ENCODE measurements around the gene RNF183.

The RNF183 gene

DNA sequence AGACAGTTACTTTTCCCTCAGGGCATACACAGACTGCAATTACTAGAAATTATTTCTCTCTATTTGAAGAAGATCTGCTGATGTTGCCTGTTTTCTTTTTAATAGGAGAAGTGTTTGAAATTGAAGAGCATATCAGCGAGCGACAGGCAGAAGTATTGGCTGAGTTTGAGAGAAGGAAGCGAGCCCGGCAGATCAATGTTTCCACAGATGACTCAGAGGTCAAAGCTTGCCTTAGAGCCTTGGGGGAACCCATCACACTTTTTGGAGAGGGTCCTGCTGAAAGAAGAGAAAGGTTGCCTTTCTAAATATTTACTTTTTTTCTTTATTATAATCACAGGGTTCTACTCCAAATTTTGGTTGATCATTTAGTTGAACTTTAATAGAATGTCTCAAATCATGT lies 24.3 kb downstream of the RNF183 start:
- H3K27me3 Mint-ChIP-seq (ENCODE audit: low read depth), result no peaks in the 10 kb centered on the region
- H3K9me3 Mint-ChIP-seq, result no peaks in the 10 kb centered on the region
- peak overlapping the region in 2 of 3 experiments; percentile 39 to 69 for H3K27ac Mint-ChIP-seq
- peak overlapping the region in 1 of 3 experiments; percentile 57 for H3K4me3 Mint-ChIP-seq
- H3K36me3 Mint-ChIP-seq (ENCODE audit: low read depth), result peaks cover 49% of the 10 kb centered on the region
- H3K4me1 Mint-ChIP-seq, result peaks cover 14% of the 10 kb centered on the region
- TF ChIP-seq, protein P1, sequence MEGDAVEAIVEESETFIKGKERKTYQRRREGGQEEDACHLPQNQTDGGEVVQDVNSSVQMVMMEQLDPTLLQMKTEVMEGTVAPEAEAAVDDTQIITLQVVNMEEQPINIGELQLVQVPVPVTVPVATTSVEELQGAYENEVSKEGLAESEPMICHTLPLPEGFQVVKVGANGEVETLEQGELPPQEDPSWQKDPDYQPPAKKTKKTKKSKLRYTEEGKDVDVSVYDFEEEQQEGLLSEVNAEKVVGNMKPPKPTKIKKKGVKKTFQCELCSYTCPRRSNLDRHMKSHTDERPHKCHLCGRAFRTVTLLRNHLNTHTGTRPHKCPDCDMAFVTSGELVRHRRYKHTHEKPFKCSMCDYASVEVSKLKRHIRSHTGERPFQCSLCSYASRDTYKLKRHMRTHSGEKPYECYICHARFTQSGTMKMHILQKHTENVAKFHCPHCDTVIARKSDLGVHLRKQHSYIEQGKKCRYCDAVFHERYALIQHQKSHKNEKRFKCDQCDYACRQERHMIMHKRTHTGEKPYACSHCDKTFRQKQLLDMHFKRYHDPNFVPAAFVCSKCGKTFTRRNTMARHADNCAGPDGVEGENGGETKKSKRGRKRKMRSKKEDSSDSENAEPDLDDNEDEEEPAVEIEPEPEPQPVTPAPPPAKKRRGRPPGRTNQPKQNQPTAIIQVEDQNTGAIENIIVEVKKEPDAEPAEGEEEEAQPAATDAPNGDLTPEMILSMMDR (IDR thresholded peaks at IDR 0.05; ENCODE audit: unreplicated experiment in 3 of 3), result no peak

DNA sequence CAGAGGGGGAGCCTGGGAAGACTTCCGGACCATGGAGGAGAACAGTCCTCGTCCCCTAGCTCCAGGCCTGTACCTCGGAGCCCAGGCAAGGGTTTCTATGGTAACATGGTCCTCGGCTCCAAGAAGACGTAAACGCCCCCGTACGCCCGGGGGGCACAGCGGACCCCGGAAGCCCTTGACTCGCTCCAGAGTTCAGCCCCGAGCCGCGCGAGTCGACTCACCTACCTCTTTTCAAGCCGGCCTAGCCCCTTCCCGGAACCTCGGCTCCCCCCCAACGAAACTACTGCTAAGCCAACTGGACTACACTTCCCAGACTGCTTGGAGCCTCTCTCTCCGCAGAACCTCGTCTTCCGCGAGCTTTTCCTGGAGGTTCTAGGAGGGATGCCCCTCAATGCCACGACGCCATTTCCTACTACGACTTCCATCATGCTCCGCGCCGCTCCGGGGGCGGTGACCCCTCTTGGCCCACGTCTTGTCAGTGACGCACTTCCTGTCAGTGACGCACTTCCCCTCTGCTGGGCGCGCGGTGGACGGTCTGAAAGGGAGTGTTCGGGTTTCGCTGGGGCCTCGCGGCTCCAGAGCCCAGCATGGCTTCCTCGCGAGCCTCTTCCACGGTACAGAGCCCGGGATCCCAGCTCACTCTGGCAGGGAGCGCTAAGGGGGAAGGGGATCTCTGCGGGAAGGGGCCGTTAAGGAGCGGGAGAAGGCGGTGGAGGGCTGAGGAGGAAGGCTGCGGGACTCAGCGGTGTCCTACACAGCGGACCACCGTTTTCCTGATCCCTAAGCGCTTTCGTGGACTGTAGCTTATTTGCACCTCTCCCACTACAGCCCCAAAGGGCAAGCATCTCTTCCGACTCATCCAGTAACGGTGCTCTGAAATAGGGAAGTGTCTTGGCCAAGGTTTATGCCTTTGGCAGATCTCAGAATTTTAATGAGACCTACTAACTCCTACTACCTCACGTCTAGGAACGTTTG lies 27.7 kb downstream of the RNF183 start, which contains the start of the genes CDC26 and PRPF4:
TSS of gene CDC26 (minus strand) at position 416 of the 975 bp plus-strand sequence. CDS start 3,065 bp downstream, outside the sequence.
TSS of gene PRPF4 (plus strand) at position 502 of the 975 bp plus-strand sequence. CDS start at position 588, 86 bp downstream.
- Mint-ChIP-seq H3K4me1 (peaks cover 14% of the 10 kb centered on the region), H3K9me3 (no peaks in the 10 kb centered on the region), H3K27ac (no peak within 1 kb of the TSS), H3K4me3 (no peak within 1 kb of the TSS), H3K36me3 (ENCODE audit: low read depth) (peaks cover 36% of the 10 kb centered on the region), H3K27me3 (ENCODE audit: low read depth) (no peaks in the 10 kb centered on the region)
- TF ChIP-seq, protein P1 (IDR thresholded peaks at IDR 0.05; ENCODE audit: unreplicated experiment in 3 of 3), result no peak

DNA sequence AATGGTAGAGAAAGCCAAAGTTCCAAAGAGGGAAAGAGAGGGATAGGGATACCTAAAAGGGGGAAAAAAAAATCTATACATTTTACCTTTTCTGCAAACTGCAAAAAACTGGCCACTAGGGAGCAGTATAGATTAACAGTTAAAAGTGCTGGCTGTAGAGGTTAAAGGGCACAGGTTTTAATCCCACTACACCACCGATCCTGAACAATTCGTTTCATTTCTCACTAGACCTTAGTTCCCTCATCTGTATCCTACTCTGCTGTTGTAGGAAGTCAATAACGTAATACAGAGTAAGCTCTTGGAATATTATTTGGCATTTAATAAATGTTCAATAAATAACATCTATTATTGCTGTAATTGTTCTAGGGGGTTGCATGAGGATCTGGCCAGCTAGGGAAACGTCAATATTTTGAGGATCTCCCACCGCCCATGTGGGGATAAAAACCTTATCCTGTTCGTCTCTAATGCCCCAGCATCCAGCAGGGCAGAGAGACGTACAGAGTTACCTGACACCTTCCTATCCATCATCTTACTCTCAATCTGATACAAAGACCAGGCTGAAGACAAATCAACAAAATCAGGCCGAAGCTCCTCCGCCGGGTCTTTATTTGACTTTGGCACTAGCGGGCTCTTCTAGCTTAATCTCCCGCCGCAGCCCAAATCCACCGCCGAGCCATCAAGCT lies 28.6 kb downstream of the RNF183 start:
- H3K9me3 Mint-ChIP-seq, result no peaks in the 10 kb centered on the region
- peaks cover 5% of the 10 kb centered on the region for H3K4me1 Mint-ChIP-seq
- no peaks in the 10 kb centered on the region for H3K27me3 Mint-ChIP-seq (ENCODE audit: low read depth)
- H3K36me3 Mint-ChIP-seq (ENCODE audit: low read depth), result peaks cover 34% of the 10 kb centered on the region
- TF ChIP-seq, protein P1 (IDR thresholded peaks at IDR 0.05; ENCODE audit: unreplicated experiment in 3 of 3), result peak; percentile 63 to 80 (median 71)
- no peak overlapping the region for H3K4me3 Mint-ChIP-seq
- no peak overlapping the region for H3K27ac Mint-ChIP-seq

DNA sequence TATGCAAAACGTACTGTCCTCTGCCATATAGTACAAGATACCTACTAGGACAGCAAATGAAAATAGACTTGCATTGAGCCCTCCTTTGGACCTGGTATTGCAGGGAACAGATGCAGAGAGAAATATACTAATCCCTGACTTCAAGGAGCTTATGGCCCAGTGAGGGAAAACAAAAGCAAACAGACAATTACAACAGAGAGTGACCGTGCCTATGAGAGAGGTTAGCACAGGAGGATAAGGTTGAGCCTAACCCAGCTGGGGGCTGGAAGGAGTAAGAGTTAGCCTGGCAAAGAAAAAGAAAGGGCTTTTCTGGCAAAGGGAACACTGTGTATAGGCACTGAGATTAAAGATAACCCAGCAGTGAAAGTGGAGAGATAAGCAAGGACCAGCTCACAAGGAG lies 33.3 kb downstream of the RNF183 start:
- peak overlapping the region in 1 of 3 experiments; percentile 1 for H3K4me3 Mint-ChIP-seq
- no peaks in the 10 kb centered on the region for H3K9me3 Mint-ChIP-seq
- H3K27ac Mint-ChIP-seq, result no peak overlapping the region
- no peaks in the 10 kb centered on the region for H3K27me3 Mint-ChIP-seq (ENCODE audit: low read depth)
- peaks cover 44% of the 10 kb centered on the region for H3K36me3 Mint-ChIP-seq (ENCODE audit: low read depth)
- TF ChIP-seq, protein P1 (IDR thresholded peaks at IDR 0.05; ENCODE audit: unreplicated experiment in 3 of 3), result no peak
- peaks cover 5% of the 10 kb centered on the region for H3K4me1 Mint-ChIP-seq

DNA sequence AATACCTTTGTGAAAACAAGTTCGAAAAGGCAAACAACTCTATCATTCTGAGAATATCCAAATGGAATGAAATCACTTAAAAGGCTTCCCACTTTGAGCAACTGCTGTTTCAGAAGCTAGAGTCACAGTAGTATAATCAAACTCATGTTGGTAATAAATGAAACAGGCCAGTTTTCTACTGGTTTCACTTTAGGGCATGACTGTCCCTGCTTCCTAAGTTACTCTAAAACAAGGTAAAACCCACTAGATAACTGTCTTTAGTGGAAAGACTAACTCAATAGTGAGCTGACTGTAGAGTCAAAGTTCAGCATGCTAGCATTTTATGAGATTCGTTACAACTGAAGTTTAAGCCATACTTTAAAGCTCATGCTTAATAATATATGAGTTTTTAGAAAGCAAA lies 33.8 kb downstream of the RNF183 start:
- Mint-ChIP-seq H3K27ac (no peak overlapping the region), H3K4me3 (no peak overlapping the region), H3K9me3 (no peaks in the 10 kb centered on the region), H3K36me3 (ENCODE audit: low read depth) (peaks cover 46% of the 10 kb centered on the region), H3K27me3 (ENCODE audit: low read depth) (no peaks in the 10 kb centered on the region), H3K4me1 (peaks cover 4% of the 10 kb centered on the region)
- TF ChIP-seq, protein P1 (IDR thresholded peaks at IDR 0.05; ENCODE audit: unreplicated experiment in 3 of 3), result no peak
